ENCODE data around the gene NEAT1. TPM values are rescaled to one million over a fixed set of nuclear protein-coding genes. Genes with fewer than 3 reads are reported as not detected.
A peak's percentile ranks its signal among the peaks of the same experiment; 100 is the strongest.

NEAT1 gene
- total and polyA plus RNA-seq, 9 of the 15 experiments (the other 6 are each of a cell fraction or from before 2014, with no cell fraction given) = 20.1 to 389 (median 62.8) TPM

DNA sequence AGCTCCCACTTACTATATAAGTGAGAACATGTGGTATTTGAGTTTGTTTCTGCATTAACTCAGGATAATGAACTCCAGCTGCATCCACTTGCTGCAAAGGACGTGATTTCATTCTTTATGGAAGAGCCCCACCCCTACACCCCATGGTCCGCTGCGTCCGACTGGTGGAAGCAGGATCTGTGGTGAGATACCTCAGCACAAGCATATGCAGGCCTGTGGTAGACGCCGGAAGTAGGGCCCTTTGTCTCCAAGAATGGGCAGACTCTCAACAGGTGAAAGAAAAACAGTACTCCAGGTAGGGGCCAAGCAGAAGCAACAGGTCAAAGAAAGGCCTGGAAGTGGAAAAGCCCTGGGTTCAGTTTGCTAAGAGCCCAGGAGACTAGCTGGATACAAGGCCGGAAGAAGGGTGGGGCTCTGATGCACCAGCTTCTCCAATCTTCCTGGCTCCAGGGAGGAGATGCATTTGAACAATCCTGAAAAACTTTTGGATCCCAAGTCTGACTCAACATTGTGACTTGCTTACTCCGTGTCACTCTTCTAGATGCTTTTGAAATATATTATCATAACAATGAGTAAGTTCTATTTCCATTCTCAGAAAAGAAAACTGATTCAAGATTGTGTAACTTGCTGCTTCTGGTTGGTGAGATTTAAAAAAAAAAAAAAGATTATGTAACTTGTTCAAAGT lies 30.4 kb downstream of the NEAT1 start (continued):
- TF ChIP-seq, protein P1, sequence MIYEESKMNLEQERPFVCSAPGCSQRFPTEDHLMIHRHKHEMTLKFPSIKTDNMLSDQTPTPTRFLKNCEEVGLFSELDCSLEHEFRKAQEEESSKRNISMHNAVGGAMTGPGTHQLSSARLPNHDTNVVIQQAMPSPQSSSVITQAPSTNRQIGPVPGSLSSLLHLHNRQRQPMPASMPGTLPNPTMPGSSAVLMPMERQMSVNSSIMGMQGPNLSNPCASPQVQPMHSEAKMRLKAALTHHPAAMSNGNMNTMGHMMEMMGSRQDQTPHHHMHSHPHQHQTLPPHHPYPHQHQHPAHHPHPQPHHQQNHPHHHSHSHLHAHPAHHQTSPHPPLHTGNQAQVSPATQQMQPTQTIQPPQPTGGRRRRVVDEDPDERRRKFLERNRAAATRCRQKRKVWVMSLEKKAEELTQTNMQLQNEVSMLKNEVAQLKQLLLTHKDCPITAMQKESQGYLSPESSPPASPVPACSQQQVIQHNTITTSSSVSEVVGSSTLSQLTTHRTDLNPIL (CRISPR knock-in tag; IDR thresholded peaks at IDR 0.05) = no peak
- TF ChIP-seq CEBPG (CRISPR knock-in tag; IDR thresholded peaks at IDR 0.05) (no peak), CEBPG (tag; conservative IDR thresholded peaks at IDR 0.05 in 1 of 2, IDR thresholded peaks at IDR 0.05 in 1 of 2) (peak; percentile 39 to 67; a peak in 2 of 4 replicates), CC2D1A (IDR thresholded peaks at IDR 0.05) (no peak), EP300 (IDR thresholded peaks at IDR 0.05; ENCODE audit: low read length) (no peak)

DNA sequence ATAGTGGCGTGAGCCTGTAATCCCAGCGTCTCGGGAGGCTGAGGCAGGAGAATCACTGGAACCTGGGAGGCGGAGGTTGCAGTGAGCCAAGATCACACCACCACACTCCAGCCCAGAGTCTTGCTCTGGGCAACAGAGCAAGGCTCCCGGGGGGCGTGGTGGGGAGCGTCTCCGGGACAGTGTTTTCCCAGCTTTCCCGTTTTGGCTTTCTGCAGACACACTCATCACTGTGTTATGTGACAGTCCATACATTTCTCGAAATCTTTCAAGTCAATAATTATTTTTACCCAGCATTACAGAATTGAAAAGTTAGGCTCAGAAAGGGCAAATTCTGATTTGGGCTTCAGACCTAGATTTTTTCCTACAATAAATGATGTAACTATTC lies 31.7 kb downstream of the NEAT1 start:
- intact Hi-C loops (cut with micrococcal nuclease) = no loop called here
- FAIRE-seq (no peak), DNase-seq (ENCODE audit: extremely low read depth in 1 of 4, low spot score in 3 of 4) (no peak), ATAC-seq (no peak)
- peak overlapping the region; percentile 70 for H3K4me3 ChIP-seq
- H3K27me3 ChIP-seq (ENCODE audit: control insufficient read depth in 2 of 2, insufficient read depth in 2 of 2, low read length in 2 of 2) = no peaks in the 10 kb centered on the region
- no TSS peak for BruUV-seq (replicated peaks)
- WGBS (ENCODE audit: insufficient coverage, low coverage, missing lambda C conversion rate) = 52% methylated on average over 10 of the region's 10 CpGs
- H2AFZ ChIP-seq (ENCODE audit: low read depth, low read length) = peak overlapping the region; percentile 97
- CTCF ChIA-PET (ENCODE audit: low intra/inter-chr PET ratio) = interaction anchor here (0.6 kb wide), 1 partner anchor 7 kb away, joined by 3 read pairs; no protein-coding TSS in a partner anchor
- H3K27ac ChIP-seq (ENCODE audit: extremely low read depth, low read depth, low read length) = peak overlapping the region; percentile 87; the same call in 2 of the 3 replicates
- H3K9me3 ChIP-seq (replicated peaks; ENCODE audit: control insufficient read depth, insufficient read depth, low read depth, low read length) = no peaks in the 10 kb centered on the region
- peaks cover 3% of the 10 kb centered on the region; the same call in 1 of the 2 replicates for H4K20me1 ChIP-seq (replicated peaks; ENCODE audit: control insufficient read depth, insufficient read depth, low read length)
- in situ Hi-C loops (cut with MboI) = no loop called here
- 0 out of 3 replicates have a peak, but pooled peaks cover 3% of the 10 kb centered on the region for H3K36me3 ChIP-seq (ENCODE audit: control insufficient read depth, insufficient read depth, low read length)
- no peaks in the 10 kb centered on the region for H3K9me1 ChIP-seq (ENCODE audit: control insufficient read depth, insufficient read depth, low read length)
- TF ChIP-seq SRSF9 (IDR thresholded peaks at IDR 0.05; ENCODE audit: borderline replicate concordance, low read depth, low read length) (no peak), ZNF589 (CRISPR knock-in tag; IDR thresholded peaks at IDR 0.05; ENCODE audit: low read depth) (0 out of 2 replicates have a peak, but pooled peaks have one; percentile 4)
- peaks cover 17 to 36% of the 10 kb centered on the region in 2 experiments; a peak in 4 of 5 replicates for H3K4me1 ChIP-seq (replicated peaks in 1 of 2; ENCODE audit: control insufficient read depth in 2 of 2, insufficient read depth in 2 of 2, low read length in 2 of 2)
- POLR2A ChIA-PET = interaction anchor here (0.8 to 3.0 kb wide), 4 partner anchors 30 to 51 kb away, joined by 3 to 50 read pairs (median 4); partner anchors contain the start of gene MALAT1
- peaks cover 43% of the 10 kb centered on the region for H3K79me2 ChIP-seq (ENCODE audit: control insufficient read depth, insufficient read depth, low read length)
- H3K9ac ChIP-seq (ENCODE audit: insufficient read depth in 1 of 2, low read depth in 2 of 2, low read length in 2 of 2) = peak overlapping the region; percentile 80 to 92
- peak overlapping the region; percentile 99 for H3K4me2 ChIP-seq (ENCODE audit: insufficient read depth, low read length)

All from K562 (cell line).